Epithelial cell of proximal tubule (primary cell): Measurements from ENCODE around the gene SPTSSB. TPM values are rescaled to one million over a fixed set of nuclear protein-coding genes. Genes with fewer than 3 reads are reported as not detected.

Experiments
- DNase-seq: peaks from one replicate; pipeline ENCODE4 v3.0.0-alpha.2; 2011; ENCODE audit warnings: low read depth
- H3K4me3 ChIP-seq: 2 replicates; pipeline ENCODE4 v1.5.1; 2011; ENCODE audit warnings: low read depth, mild to moderate bottlenecking, low read length
- total RNA-seq: library from RNA; depleted of rRNA; stranded (reverse); fragments of >200 nt; gene quantifications from 2 replicates; pipeline ENCODE4 v1.2.3, GENCODE V29; 2015
- TF ChIP-seq, protein P1 (sequence below): conservative IDR thresholded peaks from 2 replicates; pipeline ENCODE4 v1.5.1; 2012; ENCODE audit warnings: low read depth, mild to moderate bottlenecking, low read length

The SPTSSB gene
- total RNA-seq, 1 donor from 2014 or later, result not detected

DNA sequence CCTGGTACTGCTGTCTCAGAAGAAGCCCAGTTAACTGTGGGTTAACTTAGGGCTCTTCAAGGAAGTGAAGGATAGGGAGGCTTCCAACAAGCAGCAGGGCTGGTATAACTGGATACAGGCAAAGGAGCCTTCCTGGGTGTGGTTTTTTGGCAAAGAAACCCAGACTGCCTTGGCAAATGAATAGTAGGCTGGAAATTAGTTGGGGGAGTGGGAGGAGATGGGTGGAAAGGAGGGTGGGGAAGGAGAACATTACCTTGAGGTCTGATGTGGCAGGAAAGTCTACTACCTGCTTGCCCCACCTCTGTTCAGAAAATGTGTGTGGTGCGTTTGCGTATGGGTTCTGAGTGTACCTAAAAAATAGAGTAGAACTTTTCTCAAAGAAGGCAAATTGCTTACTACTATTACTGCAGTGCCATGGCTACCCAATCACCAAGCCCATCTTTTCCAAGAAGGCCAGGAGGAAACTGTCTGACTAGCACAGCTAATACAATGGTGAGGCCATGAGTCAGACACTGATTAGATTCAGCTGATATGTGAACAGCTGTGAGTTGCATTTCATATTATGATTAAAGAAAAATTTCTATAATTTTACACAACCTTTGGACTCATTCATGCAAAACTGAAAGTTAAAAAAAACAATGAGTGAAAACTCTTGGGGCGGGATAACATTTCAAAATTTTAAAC, 55.2 kb downstream of the SPTSSB start:
- TF ChIP-seq, protein P1, sequence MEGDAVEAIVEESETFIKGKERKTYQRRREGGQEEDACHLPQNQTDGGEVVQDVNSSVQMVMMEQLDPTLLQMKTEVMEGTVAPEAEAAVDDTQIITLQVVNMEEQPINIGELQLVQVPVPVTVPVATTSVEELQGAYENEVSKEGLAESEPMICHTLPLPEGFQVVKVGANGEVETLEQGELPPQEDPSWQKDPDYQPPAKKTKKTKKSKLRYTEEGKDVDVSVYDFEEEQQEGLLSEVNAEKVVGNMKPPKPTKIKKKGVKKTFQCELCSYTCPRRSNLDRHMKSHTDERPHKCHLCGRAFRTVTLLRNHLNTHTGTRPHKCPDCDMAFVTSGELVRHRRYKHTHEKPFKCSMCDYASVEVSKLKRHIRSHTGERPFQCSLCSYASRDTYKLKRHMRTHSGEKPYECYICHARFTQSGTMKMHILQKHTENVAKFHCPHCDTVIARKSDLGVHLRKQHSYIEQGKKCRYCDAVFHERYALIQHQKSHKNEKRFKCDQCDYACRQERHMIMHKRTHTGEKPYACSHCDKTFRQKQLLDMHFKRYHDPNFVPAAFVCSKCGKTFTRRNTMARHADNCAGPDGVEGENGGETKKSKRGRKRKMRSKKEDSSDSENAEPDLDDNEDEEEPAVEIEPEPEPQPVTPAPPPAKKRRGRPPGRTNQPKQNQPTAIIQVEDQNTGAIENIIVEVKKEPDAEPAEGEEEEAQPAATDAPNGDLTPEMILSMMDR, result no peak
- no peak for DNase-seq
- H3K4me3 ChIP-seq, result no peak overlapping the region

DNA sequence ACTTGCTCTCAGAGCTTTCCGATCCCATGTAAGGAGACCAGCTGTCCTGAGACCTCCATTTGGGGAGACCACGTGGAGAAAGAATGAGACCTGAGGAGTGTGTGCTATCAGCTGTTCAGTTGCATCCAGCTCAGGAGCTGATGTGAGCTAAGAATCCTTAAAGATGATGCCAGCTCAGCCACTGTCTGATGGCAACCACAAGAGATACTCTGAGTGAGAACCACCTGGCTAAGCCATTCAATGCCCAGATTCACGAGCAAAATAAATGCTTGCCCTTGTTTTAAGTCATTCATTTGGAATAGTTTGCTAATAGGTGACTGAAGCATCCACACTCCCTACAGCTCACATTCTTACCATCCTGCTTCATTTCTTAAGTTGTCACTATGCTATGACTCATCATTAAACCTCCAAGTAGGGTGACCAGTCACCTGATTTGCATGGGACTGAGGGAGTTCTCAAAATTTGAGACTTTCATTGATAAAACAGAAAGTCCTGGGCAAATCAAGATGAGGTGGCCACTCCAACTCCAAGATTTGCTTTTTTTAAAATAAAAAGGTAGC, 56.4 kb downstream of the SPTSSB start:
- peak; percentile 97 for DNase-seq

DNA sequence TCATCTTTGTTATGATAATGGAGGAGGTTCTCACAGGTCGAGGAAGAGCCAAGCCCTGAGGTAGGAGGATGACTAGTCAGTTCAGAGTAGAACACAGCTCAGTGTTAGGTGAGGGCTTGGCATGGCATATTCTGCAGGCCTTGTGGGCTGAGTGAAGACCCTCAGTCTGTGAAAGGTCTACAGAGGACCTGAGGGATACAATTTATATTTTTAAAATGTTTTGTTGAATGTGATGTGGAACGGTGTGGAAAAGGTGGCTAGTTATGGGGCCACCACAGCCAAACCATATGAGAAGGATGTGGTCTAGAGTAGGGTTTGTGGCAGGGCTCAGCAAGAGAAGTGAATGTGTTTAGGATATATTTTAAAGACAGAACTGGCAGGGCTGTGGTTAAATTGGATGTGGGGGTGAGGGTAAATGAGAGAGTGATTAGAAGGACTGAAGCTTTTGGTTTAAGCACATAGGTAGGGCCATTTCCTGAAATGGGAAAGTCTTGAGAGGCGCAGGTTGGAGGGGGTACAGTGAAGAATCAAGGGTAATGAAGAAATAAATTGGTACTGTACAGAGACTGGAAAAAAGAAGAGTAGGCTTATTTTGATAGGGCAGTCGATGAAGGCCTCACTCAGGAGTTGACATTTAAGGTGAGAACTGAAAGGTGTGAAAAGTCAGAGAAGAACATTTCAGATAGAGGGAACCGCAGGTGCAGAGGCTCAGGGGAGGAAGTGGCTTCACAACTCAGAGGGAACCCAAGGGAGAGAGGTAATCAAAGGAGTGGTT, 60.5 kb downstream of the SPTSSB start:
- TF ChIP-seq, protein P1, result no peak
- no peak overlapping the region for H3K4me3 ChIP-seq
- no peak for DNase-seq

More for the DNA sequence above, 56.4 kb downstream of the SPTSSB start:
- no peak overlapping the region for H3K4me3 ChIP-seq
- TF ChIP-seq, protein P1, result no peak

DNA sequence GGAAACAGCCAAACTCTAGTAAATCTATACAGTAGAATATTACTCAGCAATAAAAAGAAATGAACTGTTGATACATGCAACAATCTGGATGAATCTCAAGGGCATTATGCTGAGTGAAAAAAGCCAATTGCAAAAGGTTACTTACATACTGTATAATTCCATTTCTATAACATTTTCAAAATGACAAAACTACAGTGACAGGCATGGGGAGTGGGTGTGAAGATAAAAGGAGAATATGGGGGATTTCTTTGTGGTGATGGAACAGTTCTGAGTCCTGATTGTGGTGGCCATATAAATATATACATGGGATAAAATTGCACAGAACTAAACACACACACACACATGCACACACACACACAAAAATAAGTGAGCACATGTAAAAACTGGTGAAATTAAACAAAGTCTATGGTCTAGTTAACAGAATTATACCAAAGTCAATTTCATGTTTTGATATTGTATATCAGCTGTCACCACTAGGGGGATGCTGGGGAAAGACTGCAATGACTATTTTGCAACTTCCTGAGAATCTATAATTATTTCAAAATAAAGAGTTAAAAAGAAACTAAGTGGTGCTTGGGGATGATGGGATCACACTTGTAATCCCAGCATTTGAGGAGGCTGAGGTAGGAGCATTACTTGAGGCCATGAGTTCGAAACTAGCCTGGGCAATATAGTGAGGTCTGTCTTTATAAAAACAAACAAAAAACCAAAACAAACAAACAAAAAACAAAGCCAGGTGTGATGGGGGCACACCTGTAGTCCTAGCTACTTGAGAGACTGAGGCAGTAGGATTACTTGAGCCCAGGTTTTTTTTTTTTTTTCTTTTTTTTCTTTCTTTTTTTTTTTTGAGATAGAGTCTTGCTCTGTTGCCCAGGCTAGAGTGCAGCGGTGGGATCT, 66.0 kb downstream of the SPTSSB start:
- DNase-seq, result no peak
- TF ChIP-seq, protein P1, result peak; percentile 83

DNA sequence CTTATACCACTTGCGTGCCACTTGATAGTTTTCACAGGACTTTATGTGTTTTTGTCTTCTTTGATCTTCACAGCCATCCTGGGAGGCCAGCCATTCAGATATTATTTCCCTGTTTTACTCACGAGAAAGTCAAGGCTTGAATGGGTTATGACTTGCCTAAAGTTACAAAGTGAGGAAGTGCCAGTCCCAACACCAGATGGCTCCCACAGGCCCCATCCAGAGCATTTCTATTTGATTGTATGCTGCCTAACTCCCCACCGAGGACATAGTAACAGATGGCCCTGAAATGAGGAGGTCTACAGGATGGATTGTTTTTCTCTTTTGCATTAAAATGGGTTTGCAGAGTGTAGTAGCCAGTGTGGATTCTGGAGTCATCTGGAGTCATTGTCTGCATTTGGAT, 74.5 kb downstream of the SPTSSB start:
- DNase-seq, result no peak
- no peak overlapping the region for H3K4me3 ChIP-seq
- TF ChIP-seq, protein P1, result no peak

More for the DNA sequence above, 66.0 kb downstream of the SPTSSB start:
- H3K4me3 ChIP-seq, result no peak overlapping the region

DNA sequence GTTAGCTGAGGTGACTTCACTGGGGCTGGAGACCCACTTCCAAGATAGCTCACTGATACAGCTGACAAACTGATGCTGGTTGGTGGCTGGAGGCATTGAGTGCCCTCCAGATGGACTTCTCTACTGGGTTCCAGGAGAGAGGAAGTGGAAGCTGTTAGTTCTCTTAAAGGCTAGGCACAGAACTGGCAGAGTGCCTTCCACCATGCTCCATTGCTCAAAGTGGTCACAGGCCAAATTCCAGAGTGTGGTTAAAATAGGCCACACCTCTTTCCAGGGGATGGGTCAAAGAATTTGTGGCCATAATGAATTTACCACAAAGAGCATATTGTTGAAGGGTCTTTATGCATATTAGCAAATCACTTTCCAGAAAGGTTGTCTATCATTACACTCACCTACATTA, 76.0 kb downstream of the SPTSSB start:
- DNase-seq, result peak; percentile 56
- no peak overlapping the region for H3K4me3 ChIP-seq
- TF ChIP-seq, protein P1, result no peak
